GM06990 (cell line): ENCODE measurements around the gene OGG1.

Source experiments
- DNase-seq: peaks from one replicate; pipeline ENCODE4 v3.0.0-alpha.2; 2011; ENCODE audit not compliant: insufficient read length; ENCODE audit errors: extremely low read depth
- H3K27me3 ChIP-seq: replicated peaks from 2 replicates; pipeline ENCODE4 v1.6.0; 2011; ENCODE audit warnings: low read length; ENCODE audit not compliant: control insufficient read depth, insufficient read depth
- H3K36me3 ChIP-seq: 2 replicates; pipeline ENCODE4 v1.5.1; 2011; ENCODE audit warnings: low read length; ENCODE audit not compliant: control insufficient read depth, insufficient read depth
- H3K4me3 ChIP-seq: replicated peaks from 2 replicates; pipeline ENCODE4 v1.5.1; 2011; ENCODE audit warnings: low read depth, mild to moderate bottlenecking, control low read depth, low read length
- TF ChIP-seq, protein P1 (sequence below): IDR thresholded peaks from 2 replicates; pipeline ENCODE4 v1.5.1; 2011; ENCODE audit warnings: low read length, control low read depth, mild to moderate bottlenecking, inconsistent platforms; ENCODE audit not compliant: insufficient read depth, poor library complexity, severe bottlenecking

OGG1 gene

GRCh38 chr3:9715136-9715535, 34.6 kb upstream of the OGG1 start:
- H3K4me3 ChIP-seq: no peak overlapping the region
- TF ChIP-seq, protein P1, sequence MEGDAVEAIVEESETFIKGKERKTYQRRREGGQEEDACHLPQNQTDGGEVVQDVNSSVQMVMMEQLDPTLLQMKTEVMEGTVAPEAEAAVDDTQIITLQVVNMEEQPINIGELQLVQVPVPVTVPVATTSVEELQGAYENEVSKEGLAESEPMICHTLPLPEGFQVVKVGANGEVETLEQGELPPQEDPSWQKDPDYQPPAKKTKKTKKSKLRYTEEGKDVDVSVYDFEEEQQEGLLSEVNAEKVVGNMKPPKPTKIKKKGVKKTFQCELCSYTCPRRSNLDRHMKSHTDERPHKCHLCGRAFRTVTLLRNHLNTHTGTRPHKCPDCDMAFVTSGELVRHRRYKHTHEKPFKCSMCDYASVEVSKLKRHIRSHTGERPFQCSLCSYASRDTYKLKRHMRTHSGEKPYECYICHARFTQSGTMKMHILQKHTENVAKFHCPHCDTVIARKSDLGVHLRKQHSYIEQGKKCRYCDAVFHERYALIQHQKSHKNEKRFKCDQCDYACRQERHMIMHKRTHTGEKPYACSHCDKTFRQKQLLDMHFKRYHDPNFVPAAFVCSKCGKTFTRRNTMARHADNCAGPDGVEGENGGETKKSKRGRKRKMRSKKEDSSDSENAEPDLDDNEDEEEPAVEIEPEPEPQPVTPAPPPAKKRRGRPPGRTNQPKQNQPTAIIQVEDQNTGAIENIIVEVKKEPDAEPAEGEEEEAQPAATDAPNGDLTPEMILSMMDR: no peak
- H3K27me3 ChIP-seq: no peaks in the 10 kb centered on the region; the same call in none of the 2 replicates
- no peaks in the 10 kb centered on the region for H3K36me3 ChIP-seq
- DNase-seq: no peak

DNA sequence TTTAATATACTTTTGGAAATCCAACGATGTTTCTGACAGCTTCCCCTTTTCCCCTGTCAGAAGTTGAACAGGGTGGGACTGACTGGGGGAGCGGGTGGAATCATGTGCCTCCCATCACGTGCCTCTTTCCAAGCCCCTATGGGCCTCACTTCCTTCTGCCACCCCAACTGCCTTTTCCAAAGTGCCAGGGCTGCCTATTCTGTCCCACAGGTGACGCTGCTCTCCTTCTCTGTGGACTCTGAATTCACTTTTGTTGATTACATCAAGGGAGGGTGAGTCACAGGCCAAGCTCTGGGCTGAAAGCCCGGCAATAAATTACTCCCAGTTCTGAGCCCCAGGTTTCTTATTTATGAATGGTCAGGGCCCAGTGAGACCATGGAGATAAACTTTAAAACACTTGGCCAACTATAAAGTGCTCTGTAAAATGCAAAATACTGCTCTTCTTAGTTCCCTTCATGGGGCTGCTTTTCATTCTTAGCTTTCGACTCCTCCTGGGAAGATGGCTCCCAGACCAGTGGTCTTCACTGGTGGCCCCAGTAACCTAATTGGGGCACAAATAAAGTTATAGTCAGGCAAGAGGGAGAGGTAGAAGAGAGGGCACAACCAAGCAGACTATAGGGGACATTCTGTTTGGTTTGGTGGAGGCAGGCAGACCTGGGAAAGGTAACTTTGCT, 33.9 kb upstream of the OGG1 start:
- no peak for DNase-seq
- H3K27me3 ChIP-seq: no peaks in the 10 kb centered on the region; the same call in none of the 2 replicates
- H3K36me3 ChIP-seq: no peaks in the 10 kb centered on the region
- TF ChIP-seq, protein P1: peak; percentile 26
- no peak overlapping the region for H3K4me3 ChIP-seq

- Histone ChIP-seq H3K36me3 (no peaks in the 10 kb centered on the region), H3K4me3 (no peak overlapping the region), H3K27me3 (no peaks in the 10 kb centered on the region; the same call in none of the 2 replicates)
- TF ChIP-seq, protein P1: no peak
- DNase-seq: no peak
These were observed 32.8 kb upstream of the OGG1 start for GRCh38 chr3:9716801-9717555.

DNA sequence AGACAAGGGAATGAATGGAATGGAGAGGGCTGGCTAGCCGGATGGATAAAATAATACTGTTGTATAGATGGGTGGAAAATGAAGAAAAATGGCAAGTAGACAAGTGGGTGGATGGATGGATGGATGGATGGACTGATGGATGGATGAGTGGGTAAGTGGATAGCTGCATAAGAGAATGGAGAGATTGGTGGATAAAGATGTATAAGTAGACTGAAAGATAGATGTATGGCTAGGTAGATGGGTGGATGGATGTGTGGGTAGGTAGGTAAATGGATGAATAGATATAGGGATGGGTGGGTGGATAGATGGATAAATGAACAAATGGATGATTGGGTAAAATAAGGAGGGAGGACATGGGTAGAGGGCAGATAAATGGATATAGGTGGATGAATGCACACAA, 32.2 kb upstream of the OGG1 start:
- no peaks in the 10 kb centered on the region; the same call in none of the 2 replicates for H3K27me3 ChIP-seq
- no peak overlapping the region for H3K4me3 ChIP-seq
- TF ChIP-seq, protein P1: no peak
- DNase-seq: no peak
- H3K36me3 ChIP-seq: no peaks in the 10 kb centered on the region

- H3K27me3 ChIP-seq: no peaks in the 10 kb centered on the region; the same call in none of the 2 replicates
- H3K36me3 ChIP-seq: no peaks in the 10 kb centered on the region
- DNase-seq: no peak
- TF ChIP-seq, protein P1: no peak
- no peak overlapping the region for H3K4me3 ChIP-seq
These were observed 31.6 kb upstream of the OGG1 start for GRCh38 chr3:9718118-9718517.
